Mammary epithelial cell (primary cell): Measurements from ENCODE around the gene SPRY1.

Experiments
- CTCF ChIP-seq, 2 donors: IDR thresholded peaks in 1 of 2; conservative IDR thresholded peaks in 1 of 2; 2 replicates each; pipeline ENCODE4 v1.5.1; 2011 to 2012; ENCODE audit warnings: inconsistent platforms in 2 of 2, low read length in 2 of 2, mild to moderate bottlenecking in 2 of 2, control low read depth in 1 of 2, low read depth in 1 of 2; ENCODE audit not compliant: insufficient read depth in 1 of 2; ENCODE audit errors: extremely low read depth in 1 of 2
- EZH2 ChIP-seq: IDR thresholded peaks from 2 replicates; pipeline ENCODE4 v1.6.1; 2012; ENCODE audit warnings: low read length, inconsistent platforms, borderline replicate concordance

GRCh38 chr4:123365412-123365811 lies 31.2 kb upstream of the SPRY1 start:
- no peak for TF ChIP-seq EZH2
- TF ChIP-seq CTCF (conservative IDR thresholded peaks at IDR 0.05 in 1 of 2, IDR thresholded peaks at IDR 0.05 in 1 of 2; ENCODE audit: extremely low read depth in 1 of 2, insufficient read depth in 1 of 2, low read depth in 1 of 2, low read length in 2 of 2) = no peak
